Heart right ventricle (tissue), 12 donors: ENCODE results near the gene RAB40B. TPM values are rescaled to one million over a fixed set of nuclear protein-coding genes. Genes with fewer than 3 reads are reported as not detected.

ENCODE experiments used
- microRNA-seq, 2 donors: library from miRNA; unstranded; fragments of <30 nt; microRNA quantifications; one replicate each; pipeline ENCODE4 v1.2.0, GENCODE V29; 2021
- polyA plus RNA-seq, 2 donors: library from polyadenylated mRNA; stranded (reverse); fragments of 200-250 nt; gene quantifications; one replicate each; pipeline ENCODE4 v1.2.3, GENCODE V29; 2013
- total RNA-seq, 10 donors: library from RNA; stranded (reverse); fragmentation: NEBNext Ultra II Directional in 3 of 10; extraction: Animal tissue kit (Norgen Biotek cat#: 25700) in 3 of 10; gene quantifications; one replicate each; pipeline versions ENCODE4 v1.2.1 to v1.2.4, GENCODE V29; 2021 to 2023
- donor health status: ischemic (EF 13 %, LVEDD 7.1; RV severe dilation, severe dysfunction).
- donor health status: healthy with polysubstance abuse.
- donor health status: DM: no; HTN: yes; CAD: no.
- donor health status: DM: no; HTN: no; CAD: no.
- donor health status: ischemic (EF 25% LVEDD 6.9; RV normal size, moderate dysfunction).
- donor health status: ischemic (EF 25% LVEDD 5.7; RV mildly dilated, moderate dysfunction).
- donor health status: healthy.
- donor health status: nonischemic (EF 11% LVEDD 7.7; RV severe dilation, severe dysfunction).
- donor health status: DM: yes; HTN: yes; CAD: no.
- donor health status: PGD.
- donor health status: ischemic (EF 29% LVEDD 5.4; RV normal size, mild dysfunction).
- donor health status: nonischemic (EF 23%, LVEDD 6.1; RV moderate dilation, normal function).

RAB40B gene
- total and polyA plus RNA-seq, 12 donors: 8.0 to 42.4 (median 20.4) TPM

Small RNA genes within 50 kb of the gene (microRNA-seq; reads per million reads assigned to microRNA genes)
- 0.60 to 3.1 reads per million in 2 donors for gene MIR4525

Other genes with a start within 250 kb of the RAB40B start
- gene CYBC1, start 247.9 kb downstream of the RAB40B start, total RNA-seq: 10 to 100 TPM; 13.4 to 56.6 (median 20.5) TPM
- 10 to 100 TPM; 26.3 to 32.5 TPM for gene CYBC1, start 247.9 kb downstream of the RAB40B start, polyA plus RNA-seq
- 10 to 100 TPM; 48.4 to 74.8 (median 60.4) TPM for gene NARF, start 240.0 kb downstream of the RAB40B start, total RNA-seq
- 100 to 1,000 TPM in 1 of 2 donors, 10 to 100 TPM in 1; 68.7 to 179 TPM for gene NARF, start 240.0 kb downstream of the RAB40B start, polyA plus RNA-seq
- 10 to 100 TPM; 27.5 to 66.6 (median 31.0) TPM for gene FOXK2, start 179.0 kb downstream of the RAB40B start, total RNA-seq
- gene FOXK2, start 179.0 kb downstream of the RAB40B start, polyA plus RNA-seq: 10 to 100 TPM; 16.5 to 24.7 TPM
- gene WDR45B, start 50.3 kb downstream of the RAB40B start, total RNA-seq: 10 to 100 TPM; 33.0 to 45.5 (median 39.7) TPM
- gene WDR45B, start 50.3 kb downstream of the RAB40B start, polyA plus RNA-seq: 10 to 100 TPM; 23.3 to 43.8 TPM
- gene FN3KRP, start 18.0 kb upstream of the RAB40B start, total RNA-seq: 10 to 100 TPM; 10.3 to 18.7 (median 14.7) TPM
- gene FN3KRP, start 18.0 kb upstream of the RAB40B start, polyA plus RNA-seq: 10 to 100 TPM; 15.4 to 21.5 TPM
- gene FN3K, start 36.9 kb upstream of the RAB40B start, total RNA-seq: 100 to 1,000 TPM in 3 of 10 donors, 10 to 100 TPM in 7; 72.4 to 115 (median 92.4) TPM
- 10 to 100 TPM; 48.4 to 93.1 TPM for gene FN3K, start 36.9 kb upstream of the RAB40B start, polyA plus RNA-seq
- 10 to 100 TPM; 41.3 to 79.0 (median 49.6) TPM for gene TBCD, start 53.4 kb upstream of the RAB40B start, total RNA-seq
- gene TBCD, start 53.4 kb upstream of the RAB40B start, polyA plus RNA-seq: 100 to 1,000 TPM in 1 of 2 donors, 10 to 100 TPM in 1; 89.8 to 107 TPM
- under 1 TPM in 3 of 10 donors, not detected in 7; 0.11 to 0.20 (median 0.15) TPM for gene ZNF750, start 141.3 kb upstream of the RAB40B start, total RNA-seq
- under 1 TPM; 0.14 to 0.15 TPM for gene ZNF750, start 141.3 kb upstream of the RAB40B start, polyA plus RNA-seq